HG03280 (cell line): ENCODE data around the gene CFTR.
A peak's percentile ranks its signal among the peaks of the same experiment; 100 is the strongest.
"Not testable (repeated sequence)": the region's sequence is repeated elsewhere in the genome, so short reads cannot be mapped to it uniquely, and the experiment has no call there.

ENCODE experiments used
- ATAC-seq: cut with Tn5 transposase; IDR thresholded peaks from one replicate; pipeline ENCODE4 v1.9.1; 2021; ENCODE audit warnings: mild to moderate bottlenecking, moderate library complexity; ENCODE audit not compliant: unreplicated experiment

The CFTR gene

GRCh38 chr7:117682681-117683385 is 203.0 kb downstream of the CFTR start:
- no peak for ATAC-seq

- ATAC-seq: no peak
Observed at GRCh38 chr7:117683430-117684175, 203.8 kb downstream of the CFTR start.

- no peak for ATAC-seq
Observed at GRCh38 chr7:117685795-117686194, 206.0 kb downstream of the CFTR start.

- no peak for ATAC-seq
Observed at GRCh38 chr7:117686311-117686935, 206.6 kb downstream of the CFTR start.

GRCh38 chr7:117688126-117688525 is 208.3 kb downstream of the CFTR start:
- no peak for ATAC-seq

- ATAC-seq: no peak
Observed at GRCh38 chr7:117689406-117689805, 209.6 kb downstream of the CFTR start.

GRCh38 chr7:117690147-117690546 is 210.3 kb downstream of the CFTR start:
- ATAC-seq: no peak

- no peak for ATAC-seq
Observed at GRCh38 chr7:117692338-117692737, 212.5 kb downstream of the CFTR start.

- no peak for ATAC-seq
Observed at GRCh38 chr7:117698018-117698417, 218.2 kb downstream of the CFTR start.

- ATAC-seq: no peak
Observed at GRCh38 chr7:117704063-117704462, 224.2 kb downstream of the CFTR start.

- no peak for ATAC-seq
Observed at GRCh38 chr7:117705630-117706029, 225.8 kb downstream of the CFTR start.

- no peak for ATAC-seq
Observed at GRCh38 chr7:117706210-117706609, 226.4 kb downstream of the CFTR start.

- ATAC-seq: no peak
Observed at GRCh38 chr7:117707080-117707479, 227.3 kb downstream of the CFTR start.

GRCh38 chr7:117708173-117708572 is 228.3 kb downstream of the CFTR start:
- not testable (repeated sequence) for ATAC-seq

GRCh38 chr7:117711556-117711955 is 231.7 kb downstream of the CFTR start:
- no peak for ATAC-seq

- ATAC-seq: peak; percentile 66
Observed at GRCh38 chr7:117715784-117716445, 236.1 kb downstream of the CFTR start.

GRCh38 chr7:117716707-117717299 is 237.0 kb downstream of the CFTR start:
- ATAC-seq: no peak

- no peak for ATAC-seq
Observed at GRCh38 chr7:117717357-117717756, 237.5 kb downstream of the CFTR start.
